ENCODE data around the gene PACRG. TPM values are rescaled to one million over a fixed set of nuclear protein-coding genes. Genes with fewer than 3 reads are reported as not detected.

The PACRG gene
- total and polyA plus RNA-seq, 2 experiments from 2014 or later = not detected

- no peak overlapping the region for H3K9ac ChIP-seq
- no peaks in the 10 kb centered on the region for H3K4me1 ChIP-seq (ENCODE audit: insufficient read depth)
- H3K4me2 ChIP-seq (ENCODE audit: unreplicated experiment) = no peak overlapping the region
- no peaks in the 10 kb centered on the region for H3K79me2 ChIP-seq (ENCODE audit: insufficient read depth)
- H2AFZ ChIP-seq = no peak overlapping the region
- 0 out of 2 replicates have a peak, but pooled peaks cover 7% of the 10 kb centered on the region for H3K27me3 ChIP-seq (replicated peaks; ENCODE audit: insufficient read depth)
- no peak overlapping the region for H3K4me3 ChIP-seq
- in situ Hi-C loops (cut with MboI) = loop anchor here (25.0 kb wide), 1 partner anchor 776 kb away; no protein-coding TSS in a partner anchor
- no peak overlapping the region for H3K27ac ChIP-seq
- H3K9me3 ChIP-seq (ENCODE audit: low read depth) = no peaks in the 10 kb centered on the region
- no peak for DNase-seq
- 79 to 90% methylated on average over 14 of the region's 14 CpGs for WGBS, 2 experiments (ENCODE audit: low coverage in 1 of 2, low lambda C conversion rate in 2 of 2, missing lambda C conversion rate in 2 of 2)
- H3F3A ChIP-seq (ENCODE audit: insufficient read depth) = no peaks in the 10 kb centered on the region
- H3K36me3 ChIP-seq (ENCODE audit: low read depth) = no peaks in the 10 kb centered on the region
- no peaks in the 10 kb centered on the region for H3K9me2 ChIP-seq (ENCODE audit: insufficient read depth)
- no peak for TF ChIP-seq EZH2phosphoT487 (IDR thresholded peaks at IDR 0.05; ENCODE audit: insufficient read depth, low read depth)
- no peak for TF ChIP-seq EZH2 (IDR thresholded peaks at IDR 0.05; ENCODE audit: insufficient read depth, poor library complexity, severe bottlenecking)
- no peaks in the 10 kb centered on the region for H4K20me1 ChIP-seq (ENCODE audit: insufficient read depth)
Observed at GRCh38 chr6:163186527-163186926, 458.8 kb downstream of the PACRG start.

GRCh38 chr6:163187201-163187600 lies 459.4 kb downstream of the PACRG start:
- Histone ChIP-seq H3K4me1 (ENCODE audit: insufficient read depth) (no peaks in the 10 kb centered on the region), H3K27ac (no peak overlapping the region), H3K27me3 (replicated peaks; ENCODE audit: insufficient read depth) (0 out of 2 replicates have a peak, but pooled peaks cover 7% of the 10 kb centered on the region), H3K4me3 (no peak overlapping the region), H3K36me3 (ENCODE audit: low read depth) (no peaks in the 10 kb centered on the region), H3K79me2 (ENCODE audit: insufficient read depth) (no peaks in the 10 kb centered on the region), H4K20me1 (ENCODE audit: insufficient read depth) (no peaks in the 10 kb centered on the region), H3K9me2 (ENCODE audit: insufficient read depth) (no peaks in the 10 kb centered on the region), H3K9ac (no peak overlapping the region), H3F3A (ENCODE audit: insufficient read depth) (no peaks in the 10 kb centered on the region), H3K4me2 (ENCODE audit: unreplicated experiment) (no peak overlapping the region), H3K9me3 (ENCODE audit: low read depth) (no peaks in the 10 kb centered on the region), H2AFZ (no peak overlapping the region)
- 77 to 88% methylated on average over 12 to 17 of the region's 17 CpGs for WGBS, 2 experiments (ENCODE audit: low coverage in 1 of 2, low lambda C conversion rate in 2 of 2, missing lambda C conversion rate in 2 of 2)
- TF ChIP-seq EZH2phosphoT487 (IDR thresholded peaks at IDR 0.05; ENCODE audit: insufficient read depth, low read depth) (no peak), EZH2 (IDR thresholded peaks at IDR 0.05; ENCODE audit: insufficient read depth, poor library complexity, severe bottlenecking) (no peak)
- no peak for DNase-seq
- in situ Hi-C loops (cut with MboI) = loop anchor here (25.0 kb wide), 1 partner anchor 775 kb away; no protein-coding TSS in a partner anchor

GRCh38 chr6:163187606-163188005 lies 459.8 kb downstream of the PACRG start:
- in situ Hi-C loops (cut with MboI) = loop anchor here (25.0 kb wide), 1 partner anchor 775 kb away; no protein-coding TSS in a partner anchor

GRCh38 chr6:163188746-163189145 lies 461.0 kb downstream of the PACRG start:
- no peaks in the 10 kb centered on the region for H3K79me2 ChIP-seq (ENCODE audit: insufficient read depth)
- in situ Hi-C loops (cut with MboI) = loop anchor here (25.0 kb wide), 1 partner anchor 774 kb away; no protein-coding TSS in a partner anchor
- no peak overlapping the region for H2AFZ ChIP-seq
- H3K9ac ChIP-seq = no peak overlapping the region
- no peaks in the 10 kb centered on the region for H3K4me1 ChIP-seq (ENCODE audit: insufficient read depth)
- no peak for DNase-seq
- H3K27me3 ChIP-seq (replicated peaks; ENCODE audit: insufficient read depth) = 0 out of 2 replicates have a peak, but pooled peaks cover 7% of the 10 kb centered on the region
- no peaks in the 10 kb centered on the region for H3F3A ChIP-seq (ENCODE audit: insufficient read depth)
- no peak for TF ChIP-seq EZH2 (IDR thresholded peaks at IDR 0.05; ENCODE audit: insufficient read depth, poor library complexity, severe bottlenecking)
- no peak overlapping the region for H3K4me2 ChIP-seq (ENCODE audit: unreplicated experiment)
- H3K9me3 ChIP-seq (ENCODE audit: low read depth) = no peaks in the 10 kb centered on the region
- H4K20me1 ChIP-seq (ENCODE audit: insufficient read depth) = no peaks in the 10 kb centered on the region
- H3K4me3 ChIP-seq = no peak overlapping the region
- H3K27ac ChIP-seq = no peak overlapping the region
- H3K9me2 ChIP-seq (ENCODE audit: insufficient read depth) = no peaks in the 10 kb centered on the region
- no peaks in the 10 kb centered on the region for H3K36me3 ChIP-seq (ENCODE audit: low read depth)
- WGBS, 2 experiments (ENCODE audit: low coverage in 1 of 2, low lambda C conversion rate in 2 of 2, missing lambda C conversion rate in 2 of 2) = 44 to 46% methylated on average over 6 of the region's 6 CpGs

More at GRCh38 chr6:163187606-163188005, 459.8 kb downstream of the PACRG start:
- Histone ChIP-seq H4K20me1 (ENCODE audit: insufficient read depth) (no peaks in the 10 kb centered on the region), H3K4me2 (ENCODE audit: unreplicated experiment) (no peak overlapping the region), H3K36me3 (ENCODE audit: low read depth) (no peaks in the 10 kb centered on the region), H3K4me1 (ENCODE audit: insufficient read depth) (no peaks in the 10 kb centered on the region), H3K9me2 (ENCODE audit: insufficient read depth) (no peaks in the 10 kb centered on the region), H3K79me2 (ENCODE audit: insufficient read depth) (no peaks in the 10 kb centered on the region), H3K27ac (no peak overlapping the region), H3F3A (ENCODE audit: insufficient read depth) (no peaks in the 10 kb centered on the region), H3K9me3 (ENCODE audit: low read depth) (no peaks in the 10 kb centered on the region), H3K9ac (no peak overlapping the region), H3K4me3 (no peak overlapping the region), H2AFZ (no peak overlapping the region), H3K27me3 (replicated peaks; ENCODE audit: insufficient read depth) (0 out of 2 replicates have a peak, but pooled peaks cover 7% of the 10 kb centered on the region)
- no peak for DNase-seq
- TF ChIP-seq EZH2phosphoT487 (IDR thresholded peaks at IDR 0.05; ENCODE audit: insufficient read depth, low read depth) = no peak
- TF ChIP-seq EZH2 (IDR thresholded peaks at IDR 0.05; ENCODE audit: insufficient read depth, poor library complexity, severe bottlenecking) = no peak
- WGBS, 2 experiments (ENCODE audit: low coverage in 1 of 2, low lambda C conversion rate in 2 of 2, missing lambda C conversion rate in 2 of 2) = 85% methylated on average over 11 of the region's 11 CpGs
